ENCODE results near the gene GDE1. TPM values are rescaled to one million over a fixed set of nuclear protein-coding genes. Genes with fewer than 3 reads are reported as not detected.
A peak's percentile ranks its signal among the peaks of the same experiment; 100 is the strongest.

Gene GDE1
- total and polyA plus RNA-seq, 9 of the 15 experiments (the other 6 are each of a cell fraction or from before 2014, with no cell fraction given): 18.8 to 40.5 (median 22.3) TPM

- TF ChIP-seq FOXO4 (CRISPR knock-in tag; IDR thresholded peaks at IDR 0.05) (no peak), STAT5A (IDR thresholded peaks at IDR 0.05; ENCODE audit: borderline replicate concordance, low read length) (peak; percentile 91), RBM22 (IDR thresholded peaks at IDR 0.05; ENCODE audit: low read depth, low read length, poor library complexity, severe bottlenecking) (no peak), PCBP2 (IDR thresholded peaks at IDR 0.05; ENCODE audit: low read depth, low read length, poor library complexity, severe bottlenecking) (no peak), ZNF699 (CRISPR knock-in tag; IDR thresholded peaks at IDR 0.05; ENCODE audit: insufficient replicate concordance) (no peak), ADNP (tag; IDR thresholded peaks at IDR 0.05) (no peak), ZNF239 (CRISPR knock-in tag; IDR thresholded peaks at IDR 0.05) (no peak), SRSF7 (optimal IDR thresholded peaks at IDR 0.05; ENCODE audit: low read depth, low read length) (no peak), JUND (IDR thresholded peaks at IDR 0.05; ENCODE audit: borderline replicate concordance, low read depth, low read length) (peak; percentile 97), JUND (tag; IDR thresholded peaks at IDR 0.05; ENCODE audit: borderline replicate concordance, low read depth, low read length) (peak; percentile 97; the same call in 2 of the 3 replicates), ELF1 (tag; IDR thresholded peaks at IDR 0.05) (no peak)
Measured at GRCh38 chr16:19520861-19521331, 1.0 kb downstream of the GDE1 start (continued).
